ENCODE results near the gene RIN1.

Gene RIN1

GRCh38 chr11:66333220-66333877 lies 2.9 kb downstream of the RIN1 start:
- Histone ChIP-seq H3K27ac (ENCODE audit: low read depth in 2 of 2, low read length in 2 of 2) (no peak overlapping the region), H3K4me1 (ENCODE audit: control insufficient read depth in 2 of 2, insufficient read depth in 2 of 2, low read length in 2 of 2) (peaks cover 18 to 20% of the 10 kb centered on the region in 2 donors), H3K9me3 (ENCODE audit: control insufficient read depth in 2 of 2, low read length in 2 of 2) (no peaks in the 10 kb centered on the region), H3K27me3 (ENCODE audit: control insufficient read depth in 2 of 2, insufficient read depth in 2 of 2, low read length in 2 of 2) (no peaks in the 10 kb centered on the region), H3K4me3 (ENCODE audit: low read length in 2 of 2) (no peak overlapping the region), H3K9ac (ENCODE audit: low read depth in 1 of 2, low read length in 2 of 2) (no peak overlapping the region), H3K36me3 (ENCODE audit: control insufficient read depth in 2 of 2, insufficient read depth in 2 of 2, low read length in 2 of 2) (peaks cover 0 to 13% of the 10 kb centered on the region in 2 donors)

GRCh38 chr11:66332371-66333219 lies 3.6 kb downstream of the RIN1 start:
- H3K9me3 ChIP-seq (ENCODE audit: control insufficient read depth in 2 of 2, low read length in 2 of 2) = no peaks in the 10 kb centered on the region
- H3K27me3 ChIP-seq (ENCODE audit: control insufficient read depth in 2 of 2, insufficient read depth in 2 of 2, low read length in 2 of 2) = no peaks in the 10 kb centered on the region

DNA sequence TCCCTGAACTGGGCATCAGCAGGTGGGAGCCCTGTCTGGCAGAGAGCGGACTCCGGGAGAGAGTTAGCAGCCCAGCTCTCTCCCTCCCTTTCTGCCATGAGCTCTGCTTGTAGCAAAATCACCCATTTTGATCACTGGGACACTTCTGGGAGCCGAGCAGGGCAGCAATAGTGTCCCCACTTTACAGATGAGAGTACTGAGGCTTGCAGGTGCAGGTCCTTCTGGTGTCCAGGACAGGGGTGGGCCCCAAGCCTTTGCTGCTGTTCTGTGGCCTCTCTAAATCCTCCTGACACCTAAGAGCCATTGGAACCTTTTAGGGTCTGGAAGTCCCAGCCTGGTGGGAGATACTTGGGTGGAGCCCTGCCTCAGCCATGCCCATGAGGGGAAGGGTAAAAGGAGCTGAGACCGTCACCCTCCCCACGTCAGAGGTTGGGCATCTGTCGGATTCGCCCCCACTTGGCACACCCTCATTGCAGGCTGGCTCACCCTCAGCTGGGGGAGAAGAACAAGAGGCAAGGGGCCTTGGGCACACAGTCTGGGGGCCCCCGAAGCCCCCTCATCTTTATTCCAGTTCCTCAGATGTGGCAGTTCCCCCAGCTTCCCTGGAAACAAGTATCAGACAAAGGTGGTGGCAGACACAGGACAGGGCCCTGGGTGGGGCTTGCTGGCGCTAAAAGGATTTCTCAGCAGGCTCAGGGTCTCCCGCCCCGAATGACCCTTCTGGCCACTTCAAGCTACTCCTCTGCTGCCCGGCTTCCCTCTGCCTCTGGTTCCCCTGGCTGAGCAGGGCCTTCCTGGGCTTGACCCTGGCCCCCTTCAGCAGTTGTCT lies 4.5 kb downstream of the RIN1 start:
- H3K4me1 ChIP-seq (ENCODE audit: control insufficient read depth in 2 of 2, insufficient read depth in 2 of 2, low read length in 2 of 2) = peaks cover 27 to 30% of the 10 kb centered on the region in 2 donors
- no peak overlapping the region for H3K9ac ChIP-seq (ENCODE audit: low read depth in 1 of 2, low read length in 2 of 2)
- no peaks in the 10 kb centered on the region for H3K27me3 ChIP-seq (ENCODE audit: control insufficient read depth in 2 of 2, insufficient read depth in 2 of 2, low read length in 2 of 2)
- no peaks in the 10 kb centered on the region for H3K9me3 ChIP-seq (ENCODE audit: control insufficient read depth in 2 of 2, low read length in 2 of 2)
- no peak overlapping the region for H3K27ac ChIP-seq (ENCODE audit: low read depth in 2 of 2, low read length in 2 of 2)
- no peak overlapping the region for H3K4me3 ChIP-seq (ENCODE audit: low read length in 2 of 2)
- H3K36me3 ChIP-seq (ENCODE audit: control insufficient read depth in 2 of 2, insufficient read depth in 2 of 2, low read length in 2 of 2) = peaks cover 0 to 10% of the 10 kb centered on the region in 2 donors

More at GRCh38 chr11:66332371-66333219, 3.6 kb downstream of the RIN1 start:
- peaks cover 26 to 28% of the 10 kb centered on the region in 2 donors for H3K4me1 ChIP-seq (ENCODE audit: control insufficient read depth in 2 of 2, insufficient read depth in 2 of 2, low read length in 2 of 2)
- peaks cover 0 to 13% of the 10 kb centered on the region in 2 donors for H3K36me3 ChIP-seq (ENCODE audit: control insufficient read depth in 2 of 2, insufficient read depth in 2 of 2, low read length in 2 of 2)
- no peak overlapping the region for H3K9ac ChIP-seq (ENCODE audit: low read depth in 1 of 2, low read length in 2 of 2)
- H3K27ac ChIP-seq (ENCODE audit: low read depth in 2 of 2, low read length in 2 of 2) = no peak overlapping the region
- no peak overlapping the region for H3K4me3 ChIP-seq (ENCODE audit: low read length in 2 of 2)

DNA sequence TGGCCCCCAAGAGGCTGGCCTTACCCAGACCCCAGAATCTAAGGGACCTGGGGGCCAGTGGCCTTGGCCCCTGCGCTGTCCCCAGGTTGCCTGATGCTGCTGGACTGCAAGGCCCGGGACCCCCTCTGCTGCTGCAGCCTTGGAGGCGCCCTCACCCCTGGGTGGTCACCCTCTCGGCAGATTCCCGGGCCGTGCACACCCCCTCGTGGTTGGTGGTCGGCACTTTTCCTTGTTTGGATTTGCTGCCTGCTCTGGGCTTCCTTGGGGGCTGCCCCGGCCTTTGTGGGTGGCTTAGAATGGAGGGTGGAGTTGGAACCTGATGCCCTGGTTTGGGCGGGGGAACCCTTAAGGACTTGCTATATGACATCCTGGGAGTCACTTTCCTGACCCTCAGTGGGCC lies 5.3 kb downstream of the RIN1 start:
- H3K4me1 ChIP-seq (ENCODE audit: control insufficient read depth in 2 of 2, insufficient read depth in 2 of 2, low read length in 2 of 2) = peaks cover 20 to 22% of the 10 kb centered on the region in 2 donors
- H3K27me3 ChIP-seq (ENCODE audit: control insufficient read depth in 2 of 2, insufficient read depth in 2 of 2, low read length in 2 of 2) = no peaks in the 10 kb centered on the region
- no peak overlapping the region for H3K9ac ChIP-seq (ENCODE audit: low read depth in 1 of 2, low read length in 2 of 2)
- no peak overlapping the region for H3K4me3 ChIP-seq (ENCODE audit: low read length in 2 of 2)
- peaks cover 0 to 10% of the 10 kb centered on the region in 2 donors for H3K36me3 ChIP-seq (ENCODE audit: control insufficient read depth in 2 of 2, insufficient read depth in 2 of 2, low read length in 2 of 2)
- no peak overlapping the region for H3K27ac ChIP-seq (ENCODE audit: low read depth in 2 of 2, low read length in 2 of 2)
- H3K9me3 ChIP-seq (ENCODE audit: control insufficient read depth in 2 of 2, low read length in 2 of 2) = no peaks in the 10 kb centered on the region

DNA sequence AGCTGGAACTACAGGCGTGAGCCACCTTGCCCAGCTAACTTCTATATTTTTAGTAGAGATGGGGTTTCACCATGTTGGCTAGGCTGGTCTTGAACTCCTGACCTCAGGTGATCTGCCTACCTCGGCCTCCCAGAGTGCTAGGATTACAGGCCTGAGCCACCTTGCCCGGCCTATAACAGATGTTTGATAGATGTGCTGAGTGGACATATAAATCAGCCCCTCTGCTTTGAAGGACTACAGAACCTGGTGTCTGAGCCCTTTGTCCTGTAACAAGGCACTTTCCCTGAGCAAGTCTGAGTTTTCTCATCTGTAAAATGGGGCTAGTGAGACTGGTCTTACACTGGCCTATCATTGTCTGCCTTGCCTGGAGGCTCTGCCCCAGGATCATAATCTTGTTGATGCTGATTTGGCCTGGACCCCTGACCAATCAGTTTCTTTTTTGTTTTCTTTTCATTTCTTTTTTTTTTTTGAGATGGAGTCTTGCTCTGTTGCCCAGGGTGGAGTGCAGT lies 7.0 kb downstream of the RIN1 start:
- no peak overlapping the region for H3K27ac ChIP-seq (ENCODE audit: low read depth in 2 of 2, low read length in 2 of 2)
- no peaks in the 10 kb centered on the region for H3K9me3 ChIP-seq (ENCODE audit: control insufficient read depth in 2 of 2, low read length in 2 of 2)
- no peaks in the 10 kb centered on the region for H3K27me3 ChIP-seq (ENCODE audit: control insufficient read depth in 2 of 2, insufficient read depth in 2 of 2, low read length in 2 of 2)
- peaks cover 14 to 15% of the 10 kb centered on the region in 2 donors for H3K4me1 ChIP-seq (ENCODE audit: control insufficient read depth in 2 of 2, insufficient read depth in 2 of 2, low read length in 2 of 2)
- H3K36me3 ChIP-seq (ENCODE audit: control insufficient read depth in 2 of 2, insufficient read depth in 2 of 2, low read length in 2 of 2) = peaks cover 0 to 10% of the 10 kb centered on the region in 2 donors
- no peak overlapping the region for H3K9ac ChIP-seq (ENCODE audit: low read depth in 1 of 2, low read length in 2 of 2)
- no peak overlapping the region for H3K4me3 ChIP-seq (ENCODE audit: low read length in 2 of 2)

DNA sequence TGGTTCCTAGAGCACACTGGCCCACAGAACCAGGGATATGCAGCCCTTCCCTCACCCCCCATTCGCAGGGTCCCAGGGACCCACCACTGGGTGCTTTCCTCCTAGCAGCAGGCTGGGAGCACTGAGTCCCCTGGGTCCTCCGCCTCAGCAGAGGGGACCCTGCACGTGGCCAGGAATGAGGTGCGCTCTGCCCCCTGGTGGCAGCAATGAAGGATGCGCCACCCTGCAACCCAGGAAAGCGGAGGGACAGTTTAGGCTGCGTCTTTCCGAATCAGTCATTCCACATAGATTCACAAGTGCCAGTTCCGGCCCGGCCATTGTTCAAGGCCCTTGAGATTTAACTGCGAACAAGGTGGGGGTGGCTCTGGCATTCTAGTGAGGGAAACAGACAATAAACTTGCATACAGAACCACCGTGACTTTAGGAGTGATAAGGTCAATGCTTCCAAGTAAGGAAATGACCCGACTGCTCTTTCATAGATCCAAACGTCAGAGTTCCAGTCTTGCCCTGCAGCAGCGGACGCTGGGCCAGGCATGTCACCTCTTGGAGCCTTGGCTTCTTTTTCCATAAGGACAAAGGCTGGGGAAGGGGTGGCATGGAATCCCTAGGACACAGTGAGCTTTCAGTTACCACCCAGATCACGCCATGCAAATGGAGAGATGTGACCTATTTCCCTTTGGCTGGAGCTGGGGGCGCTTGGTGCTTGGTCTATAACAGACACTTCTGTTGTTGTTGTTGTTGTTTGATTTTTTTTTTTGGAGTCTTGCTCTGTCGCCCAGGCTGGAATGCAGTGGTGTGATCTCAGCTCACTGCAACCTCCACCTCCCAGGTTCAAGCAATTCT lies 7.7 kb downstream of the RIN1 start:
- peaks cover 0 to 10% of the 10 kb centered on the region in 2 donors for H3K36me3 ChIP-seq (ENCODE audit: control insufficient read depth in 2 of 2, insufficient read depth in 2 of 2, low read length in 2 of 2)
- peak overlapping the region in 1 of 2 donors; percentile 58 for H3K27ac ChIP-seq (ENCODE audit: low read depth in 2 of 2, low read length in 2 of 2)
- peak overlapping the region; percentile 2 to 14 for H3K9ac ChIP-seq (ENCODE audit: low read depth in 1 of 2, low read length in 2 of 2)
- peak overlapping the region in 1 of 2 donors; percentile 50 for H3K4me3 ChIP-seq (ENCODE audit: low read length in 2 of 2)
- H3K27me3 ChIP-seq (ENCODE audit: control insufficient read depth in 2 of 2, insufficient read depth in 2 of 2, low read length in 2 of 2) = no peaks in the 10 kb centered on the region
- no peaks in the 10 kb centered on the region for H3K9me3 ChIP-seq (ENCODE audit: control insufficient read depth in 2 of 2, low read length in 2 of 2)
- H3K4me1 ChIP-seq (ENCODE audit: control insufficient read depth in 2 of 2, insufficient read depth in 2 of 2, low read length in 2 of 2) = peaks cover 14 to 15% of the 10 kb centered on the region in 2 donors

GRCh38 chr11:66328031-66328301 lies 8.3 kb downstream of the RIN1 start:
- Histone ChIP-seq H3K4me3 (ENCODE audit: low read length in 2 of 2) (no peak overlapping the region), H3K36me3 (ENCODE audit: control insufficient read depth in 2 of 2, insufficient read depth in 2 of 2, low read length in 2 of 2) (peaks cover 0 to 7% of the 10 kb centered on the region in 2 donors), H3K9ac (ENCODE audit: low read depth in 1 of 2, low read length in 2 of 2) (no peak overlapping the region), H3K27me3 (ENCODE audit: control insufficient read depth in 2 of 2, insufficient read depth in 2 of 2, low read length in 2 of 2) (no peaks in the 10 kb centered on the region), H3K4me1 (ENCODE audit: control insufficient read depth in 2 of 2, insufficient read depth in 2 of 2, low read length in 2 of 2) (peaks cover 14 to 15% of the 10 kb centered on the region in 2 donors), H3K9me3 (ENCODE audit: control insufficient read depth in 2 of 2, low read length in 2 of 2) (no peaks in the 10 kb centered on the region), H3K27ac (ENCODE audit: low read depth in 2 of 2, low read length in 2 of 2) (peak overlapping the region in 1 of 2 donors; percentile 58)

GRCh38 chr11:66327171-66328030 lies 8.8 kb downstream of the RIN1 start:
- peak overlapping the region; percentile 35 to 58 for H3K27ac ChIP-seq (ENCODE audit: low read depth in 2 of 2, low read length in 2 of 2)
- peaks cover 0 to 4% of the 10 kb centered on the region in 2 donors for H3K36me3 ChIP-seq (ENCODE audit: control insufficient read depth in 2 of 2, insufficient read depth in 2 of 2, low read length in 2 of 2)
- H3K27me3 ChIP-seq (ENCODE audit: control insufficient read depth in 2 of 2, insufficient read depth in 2 of 2, low read length in 2 of 2) = no peaks in the 10 kb centered on the region
- H3K9me3 ChIP-seq (ENCODE audit: control insufficient read depth in 2 of 2, low read length in 2 of 2) = no peaks in the 10 kb centered on the region
- H3K9ac ChIP-seq (ENCODE audit: low read depth in 1 of 2, low read length in 2 of 2) = no peak overlapping the region
- no peak overlapping the region for H3K4me3 ChIP-seq (ENCODE audit: low read length in 2 of 2)
- H3K4me1 ChIP-seq (ENCODE audit: control insufficient read depth in 2 of 2, insufficient read depth in 2 of 2, low read length in 2 of 2) = peaks cover 14 to 15% of the 10 kb centered on the region in 2 donors

Data from mucosa of rectum (tissue), 2 donors.